ENCODE measurements around the gene POMT2.

Gene POMT2

GRCh38 chr14:77265561-77266335, 54.9 kb downstream of the POMT2 start:
- DNase-seq (ENCODE audit: low spot score), result no peak

- no peak for DNase-seq (ENCODE audit: low spot score)
These were observed 55.5 kb downstream of the POMT2 start for GRCh38 chr14:77265187-77265515.

- DNase-seq (ENCODE audit: low spot score), result no peak
These were observed 56.1 kb downstream of the POMT2 start for GRCh38 chr14:77264466-77265186.

- no peak for DNase-seq (ENCODE audit: low spot score)
These were observed 60.1 kb downstream of the POMT2 start for GRCh38 chr14:77260631-77261030.

GRCh38 chr14:77260199-77260598, 60.5 kb downstream of the POMT2 start:
- no peak for DNase-seq (ENCODE audit: low spot score)

GRCh38 chr14:77259025-77259715, 61.5 kb downstream of the POMT2 start:
- no peak for DNase-seq (ENCODE audit: low spot score)

- DNase-seq (ENCODE audit: low spot score), result no peak
These were observed 62.1 kb downstream of the POMT2 start for GRCh38 chr14:77258566-77258965.

GRCh38 chr14:77257700-77258099, 63.0 kb downstream of the POMT2 start:
- no peak for DNase-seq (ENCODE audit: low spot score)

- no peak for DNase-seq (ENCODE audit: low spot score)
These were observed 64.0 kb downstream of the POMT2 start for GRCh38 chr14:77256694-77257093.

- DNase-seq (ENCODE audit: low spot score), result no peak
These were observed 67.1 kb downstream of the POMT2 start for GRCh38 chr14:77253333-77254190.

GRCh38 chr14:77251870-77252269, 68.8 kb downstream of the POMT2 start:
- no peak for DNase-seq (ENCODE audit: low spot score)

GRCh38 chr14:77250927-77251326, 69.8 kb downstream of the POMT2 start:
- no peak for DNase-seq (ENCODE audit: low spot score)

- no peak for DNase-seq (ENCODE audit: low spot score)
These were observed 71.4 kb downstream of the POMT2 start for GRCh38 chr14:77249286-77249685.

GRCh38 chr14:77248666-77249065, 72.0 kb downstream of the POMT2 start:
- no peak for DNase-seq (ENCODE audit: low spot score)

GRCh38 chr14:77246784-77247183, 73.9 kb downstream of the POMT2 start:
- DNase-seq (ENCODE audit: low spot score), result no peak

- no peak for DNase-seq (ENCODE audit: low spot score)
These were observed 74.9 kb downstream of the POMT2 start for GRCh38 chr14:77245820-77246219.

- no peak for DNase-seq (ENCODE audit: low spot score)
These were observed 76.8 kb downstream of the POMT2 start for GRCh38 chr14:77243853-77244252.

- DNase-seq (ENCODE audit: low spot score), result no peak
These were observed 77.9 kb downstream of the POMT2 start for GRCh38 chr14:77242752-77243151.

GRCh38 chr14:77241955-77242354, 78.7 kb downstream of the POMT2 start:
- no peak for DNase-seq (ENCODE audit: low spot score)

- no peak for DNase-seq (ENCODE audit: low spot score)
These were observed 80.3 kb downstream of the POMT2 start for GRCh38 chr14:77240336-77240915.

GRCh38 chr14:77239412-77239811, 81.3 kb downstream of the POMT2 start:
- DNase-seq (ENCODE audit: low spot score), result no peak

- no peak for DNase-seq (ENCODE audit: low spot score)
These were observed 81.7 kb downstream of the POMT2 start for GRCh38 chr14:77238996-77239395.
